GM13976 (cell line): ENCODE measurements around the gene GRB14.

ENCODE experiments used
- DNase-seq: peaks from one replicate; pipeline ENCODE4 v3.0.0; 2012; ENCODE audit warnings: low spot score
- CTCF ChIP-seq: IDR thresholded peaks from 2 replicates; pipeline ENCODE4 v1.5.1; 2012; ENCODE audit warnings: borderline replicate concordance, mild to moderate bottlenecking; ENCODE audit not compliant: insufficient read depth; ENCODE audit errors: extremely low read depth, missing control alignments, control extremely low read depth
- in situ Hi-C: fragments of 300-500 bp; cut with MboI; formaldehyde crosslinking; loops from one replicate; pipeline ENCODE4 v1.12.0; 2022; ENCODE audit warnings: low sequenced_read_pairs, mixed read lengths, inconsistent platforms; ENCODE audit not compliant: unreplicated experiment

Gene GRB14

GRCh38 chr2:164620873-164621763 is at the start of gene GRB14:
GRB14 (minus strand) TSS chr2:164621482; CDS start chr2:164621309, 173 bp downstream.
- in situ Hi-C loops: no loop called here
- DNase-seq: peak; percentile 30
- no peak for TF ChIP-seq CTCF

- TF ChIP-seq CTCF: no peak
- DNase-seq: no peak
- in situ Hi-C loops: no loop called here
Measured at GRCh38 chr2:164669291-164669690, 48.0 kb upstream of the GRB14 start.

DNA sequence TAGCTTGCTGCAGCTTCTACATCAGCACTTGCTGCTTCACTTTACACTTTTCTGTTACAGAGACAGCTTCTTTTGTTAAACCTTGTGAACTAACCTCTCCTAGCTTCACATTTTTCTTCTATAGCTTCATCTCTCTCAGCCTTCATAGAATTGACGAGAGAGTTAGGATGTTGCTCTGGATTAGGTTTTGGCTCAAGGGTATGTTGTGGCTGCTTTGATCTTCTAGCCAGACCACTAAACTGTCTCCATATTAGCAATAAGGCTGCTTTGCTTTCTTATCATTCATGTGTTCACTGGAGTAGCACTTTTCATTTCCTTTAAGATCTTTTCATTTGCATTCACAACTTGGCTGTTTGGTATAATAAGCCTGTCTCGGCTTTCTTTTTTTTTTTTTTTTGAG is 46.3 kb upstream of the GRB14 start:
- no peak for DNase-seq
- in situ Hi-C loops: no loop called here
- no peak for TF ChIP-seq CTCF

DNA sequence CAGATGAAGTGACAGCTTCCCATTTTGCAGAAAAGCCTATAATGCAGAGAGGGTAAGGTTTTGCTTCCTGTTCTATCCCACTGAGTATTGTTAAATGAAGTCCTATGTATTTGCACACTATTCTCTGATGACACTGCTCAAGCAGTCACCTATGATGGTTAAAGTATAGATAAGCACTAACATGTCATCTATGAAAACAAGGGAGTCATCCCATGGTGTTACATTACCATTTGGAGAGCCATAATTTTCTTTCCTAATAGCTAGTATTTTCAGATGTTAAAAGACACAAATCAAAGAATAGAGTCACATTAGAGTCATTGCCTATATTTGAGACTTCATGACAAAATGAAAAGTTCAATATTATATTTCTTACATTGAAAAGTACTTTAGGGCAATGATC is 42.8 kb upstream of the GRB14 start:
- TF ChIP-seq CTCF: no peak
- no peak for DNase-seq
- in situ Hi-C loops: no loop called here

GRCh38 chr2:164662868-164663631 is 41.8 kb upstream of the GRB14 start:
- no peak for DNase-seq
- in situ Hi-C loops: no loop called here
- TF ChIP-seq CTCF: no peak

DNA sequence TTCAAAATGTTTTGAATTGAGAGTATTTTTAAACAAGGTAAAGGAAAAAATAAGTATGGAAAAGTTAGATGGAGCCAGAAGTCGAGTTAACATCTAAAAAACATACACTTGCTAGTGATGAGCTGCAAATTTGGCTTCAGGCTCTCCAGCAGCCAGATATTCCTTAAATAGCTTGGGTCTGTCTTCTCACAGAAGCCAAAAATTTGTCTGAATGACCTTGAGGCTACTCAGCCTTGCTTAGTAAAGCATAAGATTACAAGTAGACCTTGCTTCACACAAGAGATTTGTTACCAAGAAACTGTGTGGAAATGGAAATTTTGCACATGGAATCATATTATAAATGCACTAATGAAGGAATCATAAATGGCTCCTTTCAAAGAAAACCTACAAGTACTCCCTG is 40.8 kb upstream of the GRB14 start:
- in situ Hi-C loops: no loop called here
- TF ChIP-seq CTCF: no peak
- DNase-seq: no peak
